C4-2B (cell line): ENCODE results near the gene HDAC10.

ENCODE experiments used
- CTCF ChIP-seq: fragments of 450-650 bp; conservative IDR thresholded peaks from 2 replicates; pipeline ENCODE4 v1.5.1; 2017; ENCODE audit warnings: mild to moderate bottlenecking
- ZFX ChIP-seq: fragments of 450-650 bp; IDR thresholded peaks from 2 replicates; pipeline ENCODE4 v1.6.1; 2017

DNA sequence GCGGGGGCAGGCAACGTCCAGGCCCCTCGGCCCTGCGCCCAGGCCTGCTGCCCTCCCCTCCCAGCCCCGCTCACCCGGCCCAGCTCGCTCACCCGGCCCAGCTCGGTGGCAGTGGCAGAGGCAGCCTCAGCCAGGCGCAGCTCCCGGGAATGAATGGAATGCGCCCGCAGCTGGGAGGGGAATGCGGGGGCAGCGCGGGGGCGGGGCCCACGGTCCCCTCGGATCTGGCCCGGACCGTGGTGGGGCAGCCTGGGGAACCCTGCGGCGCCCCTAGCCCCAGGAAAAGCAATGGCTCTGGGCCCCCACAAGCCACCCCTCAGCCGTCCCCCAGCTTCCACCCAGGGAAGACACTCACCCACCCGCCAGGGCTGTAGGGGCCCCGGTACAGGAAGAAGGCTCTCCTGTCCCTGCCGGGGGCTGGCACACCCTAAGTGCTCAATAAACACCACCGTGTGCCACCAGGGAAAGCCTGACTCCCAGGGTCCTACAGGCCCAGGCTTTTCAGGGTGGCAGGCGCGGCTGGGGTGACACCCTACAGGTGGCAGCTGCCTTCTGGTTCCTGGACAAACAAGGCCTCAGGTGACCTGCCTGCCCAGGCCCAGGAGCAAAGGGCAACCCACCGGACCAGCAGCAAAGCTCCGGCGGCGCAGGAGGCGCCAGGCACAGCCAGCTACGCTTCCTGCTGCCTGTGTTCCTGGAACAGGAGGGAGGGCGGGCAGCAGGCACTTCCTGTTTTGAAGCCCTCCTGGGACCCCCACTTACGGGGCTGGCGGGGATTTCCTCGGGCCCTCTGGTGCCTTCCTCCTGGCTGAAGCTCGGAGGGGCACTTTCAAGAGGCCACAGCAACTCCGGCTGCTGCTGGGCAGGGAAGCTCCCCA lies 42.6 kb upstream of the HDAC10 start:
- no peak for TF ChIP-seq CTCF
- TF ChIP-seq ZFX: no peak
